Stimulated activated CD4-positive, alpha-beta T cell treated with anti-CD3 and anti-CD28 coated beads, TNF-alpha, amount 100 ng/mL, for 48 hours (primary cell): ENCODE data around the gene FAM219A.
"Not testable (repeated sequence)": the region's sequence is repeated elsewhere in the genome, so short reads cannot be mapped to it uniquely, and the experiment has no call there.

Experiments
- DNase-seq, 3 donors: peaks; one replicate each; pipeline ENCODE4 v3.0.0-alpha.2; 2020; ENCODE audit warnings: low read depth in 3 of 3

Gene FAM219A

DNA sequence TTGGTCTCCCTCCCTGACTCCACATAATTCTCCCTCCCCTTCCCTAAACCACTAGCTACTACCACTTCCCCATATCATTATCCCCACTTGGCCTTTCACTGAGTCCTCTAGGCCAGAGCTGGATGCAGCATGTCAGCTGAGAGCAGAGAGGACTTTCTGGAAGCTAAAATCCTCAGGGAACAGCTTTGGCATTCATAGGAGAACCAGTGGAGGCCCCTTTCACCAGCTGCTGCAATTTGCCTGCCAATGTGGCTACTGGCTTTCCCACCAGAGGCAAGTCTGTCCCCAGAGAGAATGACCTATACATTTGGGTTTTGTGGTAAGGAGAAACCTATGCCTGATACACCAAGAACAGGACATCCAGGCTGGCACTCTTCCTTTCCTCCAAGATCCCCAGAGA is 14.4 kb downstream of the FAM219A start:
- no peak for DNase-seq

DNA sequence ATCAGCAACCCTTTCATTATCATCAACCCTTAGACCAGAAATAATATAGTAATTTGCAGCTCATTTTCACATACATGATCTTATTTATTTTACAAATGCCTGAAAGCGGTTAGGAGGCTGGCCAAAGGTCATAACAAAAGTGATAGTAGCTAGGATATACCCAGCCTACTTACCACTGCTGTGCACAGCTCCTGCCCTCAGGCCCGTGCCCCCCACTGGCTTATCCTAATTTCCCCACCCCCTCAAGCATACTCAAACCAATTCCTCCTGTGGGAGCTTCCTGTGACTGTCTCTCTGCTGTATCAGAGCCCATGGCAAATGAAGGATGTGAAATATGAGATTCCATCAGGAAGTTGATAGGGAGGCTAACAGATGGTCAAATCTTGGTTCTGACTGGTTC is 14.8 kb downstream of the FAM219A start:
- DNase-seq, result no peak

DNA sequence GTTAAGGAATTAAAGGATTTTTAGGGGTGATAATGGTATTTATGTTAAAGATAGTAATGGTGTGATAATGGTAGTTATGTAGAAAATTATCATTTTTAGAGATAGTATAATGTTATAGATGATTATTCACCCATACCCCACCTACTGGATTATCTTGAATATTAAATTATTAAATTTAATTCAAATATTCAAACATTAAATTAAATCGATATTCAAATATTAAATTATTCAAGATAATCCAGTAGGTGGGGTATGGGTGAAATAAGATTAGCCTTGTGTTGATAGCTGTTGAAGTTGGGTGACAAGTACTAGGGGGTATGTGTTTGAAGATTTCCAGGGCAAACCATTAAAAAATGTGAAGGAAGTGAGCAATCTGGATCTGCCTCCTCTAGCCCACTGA is 15.6 kb downstream of the FAM219A start:
- DNase-seq, result no peak

GRCh38 chr9:34440017-34440416 is 18.4 kb downstream of the FAM219A start:
- DNase-seq, result no peak

DNA sequence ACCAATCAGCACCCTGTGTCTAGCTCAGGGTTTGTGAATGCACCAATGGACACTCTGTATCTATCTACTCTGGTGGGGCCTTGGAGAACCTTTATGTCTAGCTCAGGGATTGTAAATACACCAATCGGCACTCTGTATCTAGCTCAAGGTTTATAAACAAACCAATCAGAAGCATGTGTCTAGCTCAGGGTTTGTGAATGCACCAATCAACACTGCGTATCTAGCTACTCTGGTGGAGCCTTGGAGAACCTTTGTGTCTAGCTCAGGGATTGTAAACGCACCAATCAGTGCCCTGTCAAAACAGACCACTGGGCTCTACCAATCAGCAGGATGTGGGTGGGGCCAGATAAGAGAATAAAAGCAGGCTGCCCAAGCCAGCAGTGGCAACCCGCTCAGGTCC is 19.9 kb downstream of the FAM219A start:
- DNase-seq, result not testable (repeated sequence)

DNA sequence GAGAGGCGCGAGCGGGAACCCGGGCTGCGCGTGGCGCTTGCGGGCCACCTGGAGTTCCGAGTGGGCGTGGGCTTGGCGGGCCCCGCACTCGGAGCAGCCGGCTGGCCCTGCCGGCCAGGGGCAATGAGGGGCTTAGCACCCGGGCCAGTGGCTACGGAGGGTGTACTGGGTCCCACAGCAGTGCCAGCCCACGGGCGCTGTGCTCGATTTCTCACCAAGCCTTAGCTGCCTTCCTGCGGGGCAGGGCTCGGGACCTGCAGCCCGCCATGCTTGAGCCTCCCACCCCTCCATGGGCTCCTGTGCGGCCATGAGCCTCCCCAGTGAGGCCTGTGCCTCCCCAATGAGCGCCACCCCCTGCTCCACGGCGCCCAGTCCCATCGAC is 20.5 kb downstream of the FAM219A start:
- DNase-seq, result not testable (repeated sequence)

- DNase-seq, result peak; percentile 33 to 39 (median 34)
Measured at GRCh38 chr9:34437006-34437925, 21.1 kb downstream of the FAM219A start.

- DNase-seq, result no peak
Measured at GRCh38 chr9:34431667-34432066, 26.7 kb downstream of the FAM219A start.

- no peak for DNase-seq
Measured at GRCh38 chr9:34430843-34431437, 27.4 kb downstream of the FAM219A start.

- DNase-seq, result no peak
Measured at GRCh38 chr9:34428325-34428958, 29.9 kb downstream of the FAM219A start.

DNA sequence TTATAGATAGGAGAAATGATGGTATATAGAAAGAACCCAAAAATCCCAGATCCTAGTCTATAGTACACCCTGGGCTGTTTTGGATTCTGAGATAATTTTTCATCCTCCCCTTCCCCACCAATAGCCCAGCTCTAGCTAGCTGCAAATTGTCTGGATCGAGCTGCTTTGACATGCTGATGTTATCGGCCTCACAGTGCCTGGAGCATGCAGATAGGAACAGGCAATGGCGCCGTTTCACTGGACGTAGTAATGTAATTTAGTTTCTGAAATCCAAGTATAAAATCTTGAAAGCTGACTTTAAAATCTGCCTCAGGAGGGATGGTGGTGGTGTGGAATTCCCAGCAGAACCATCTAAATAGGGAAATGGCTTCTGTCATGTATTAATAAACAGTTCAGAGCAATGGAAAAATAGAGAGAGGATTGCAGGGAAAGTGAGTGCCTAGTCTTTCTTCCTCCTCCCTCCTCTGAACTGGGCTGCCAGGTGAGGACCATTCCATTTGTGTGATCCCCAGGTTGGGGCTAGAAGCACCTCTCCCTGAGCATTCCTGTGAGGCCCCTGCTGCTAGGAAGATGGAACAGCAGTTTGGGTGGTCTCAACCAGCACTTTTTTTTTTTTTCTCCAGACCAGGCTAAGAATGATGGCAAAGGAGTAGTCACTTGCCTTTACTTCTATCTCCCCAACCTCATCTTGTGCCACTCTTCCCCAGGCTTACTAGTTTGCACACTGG is 31.9 kb downstream of the FAM219A start:
- no peak for DNase-seq

GRCh38 chr9:34419716-34420504 is 38.5 kb downstream of the FAM219A start:
- no peak for DNase-seq

- no peak for DNase-seq
Measured at GRCh38 chr9:34417734-34418133, 40.6 kb downstream of the FAM219A start.

DNA sequence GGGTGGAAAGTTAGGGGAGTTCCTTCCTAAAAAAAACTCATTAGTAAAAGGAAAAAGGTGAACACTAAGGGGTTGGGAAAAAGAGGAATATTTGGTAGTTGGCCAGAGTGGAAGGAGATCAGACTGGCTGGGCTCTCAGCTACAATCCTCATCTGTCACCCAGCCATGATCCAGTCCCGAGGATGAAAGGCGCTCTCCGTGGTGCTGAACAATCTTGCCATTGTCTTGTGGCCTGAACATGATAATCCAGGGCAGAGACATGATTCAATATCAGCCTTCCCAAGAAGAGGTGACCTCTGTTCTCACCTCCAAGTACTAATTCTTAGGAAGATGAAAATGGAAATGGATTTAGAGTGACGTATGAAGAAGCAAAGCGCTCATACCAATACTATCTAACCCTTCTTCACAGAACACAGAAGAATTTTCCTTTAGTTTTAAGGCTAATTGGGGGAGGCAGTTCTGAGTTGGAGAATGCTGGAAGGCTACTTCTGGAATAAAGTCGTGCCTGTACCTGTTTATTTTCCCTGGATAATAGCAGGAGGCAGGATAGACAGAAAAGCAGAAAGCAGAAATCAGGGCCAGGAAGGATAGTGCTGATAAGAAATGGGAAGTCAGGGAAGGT is 45.0 kb downstream of the FAM219A start:
- DNase-seq, result peak in 1 of 3 donors; percentile 36

DNA sequence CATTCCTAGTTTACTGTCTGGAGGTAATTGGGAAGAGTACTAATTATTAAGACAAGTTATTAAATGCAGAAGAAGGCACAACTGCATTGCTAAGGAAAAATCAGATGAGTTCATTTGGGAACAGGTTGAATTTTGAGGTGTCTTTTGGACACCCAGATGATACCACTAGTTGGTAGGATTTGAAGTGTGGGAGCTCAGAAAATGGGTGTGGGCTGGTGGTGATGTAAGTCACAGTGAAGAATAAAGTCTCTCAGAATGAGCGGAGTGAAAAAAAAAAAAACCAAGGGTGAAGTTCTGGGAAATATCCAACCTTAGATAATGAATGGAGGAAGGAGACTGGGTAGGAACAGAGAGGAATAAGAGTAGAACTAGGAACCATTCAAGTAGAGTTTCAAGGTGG is 46.0 kb downstream of the FAM219A start:
- DNase-seq, result no peak

DNA sequence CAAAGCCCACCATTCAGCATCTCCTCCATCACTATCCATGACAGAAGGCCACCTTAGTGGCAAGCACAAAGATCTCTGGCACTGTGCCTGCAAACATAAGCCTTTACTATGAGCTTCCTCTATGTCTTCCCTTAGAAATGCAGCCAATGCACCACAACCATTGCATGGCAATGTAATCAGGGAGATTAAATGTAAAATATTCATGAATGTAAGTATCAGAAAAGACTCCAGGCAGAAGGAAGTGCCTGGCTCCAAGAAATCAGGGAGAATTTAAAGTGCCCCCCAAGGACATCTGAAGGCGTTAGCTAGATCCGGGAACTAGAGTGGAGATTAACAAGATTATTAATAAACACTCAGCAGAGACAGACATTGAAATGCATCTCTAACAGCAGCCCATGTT is 49.2 kb downstream of the FAM219A start:
- no peak for DNase-seq

DNA sequence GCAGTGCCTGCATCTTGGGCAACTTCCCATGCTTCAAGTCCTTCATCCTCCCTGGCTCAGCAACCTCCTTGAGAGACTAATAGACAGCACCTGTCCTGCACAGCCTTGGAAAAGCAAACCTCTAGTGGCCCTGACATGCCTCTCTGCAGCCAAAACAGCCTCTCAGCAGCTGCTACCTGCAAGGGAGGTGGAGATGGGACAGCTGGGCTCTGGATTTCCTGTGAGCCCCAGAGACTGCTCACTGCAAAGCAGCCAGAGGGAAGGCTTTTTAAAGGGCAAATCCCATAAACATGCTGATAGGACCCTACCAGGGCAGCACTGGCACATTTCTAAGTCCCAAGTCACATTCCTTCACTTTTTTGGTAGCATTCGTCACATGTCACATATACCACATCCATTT is 50.2 kb downstream of the FAM219A start:
- DNase-seq, result no peak

GRCh38 chr9:34406219-34406618 is 52.2 kb downstream of the FAM219A start:
- DNase-seq, result no peak

DNA sequence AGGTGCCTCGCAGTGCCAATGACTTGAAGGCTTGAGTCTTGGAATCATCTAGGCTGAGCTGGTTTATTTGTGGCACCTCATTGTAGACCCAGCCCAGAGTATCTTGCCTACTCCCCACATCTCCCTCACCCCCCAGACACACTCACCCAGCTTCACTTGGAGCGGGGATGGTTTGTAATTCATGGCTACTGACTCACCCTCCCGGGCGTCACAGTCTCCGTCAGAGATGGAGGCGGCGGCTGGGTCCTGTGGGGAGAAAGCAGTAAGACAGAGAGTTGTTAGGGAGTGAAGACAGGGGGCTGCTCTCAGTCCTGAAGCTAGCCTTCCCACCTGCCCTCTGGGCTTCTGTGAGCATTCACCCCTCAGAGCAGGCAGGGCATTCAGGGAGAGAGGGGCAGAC is 52.7 kb downstream of the FAM219A start:
- DNase-seq, result no peak

DNA sequence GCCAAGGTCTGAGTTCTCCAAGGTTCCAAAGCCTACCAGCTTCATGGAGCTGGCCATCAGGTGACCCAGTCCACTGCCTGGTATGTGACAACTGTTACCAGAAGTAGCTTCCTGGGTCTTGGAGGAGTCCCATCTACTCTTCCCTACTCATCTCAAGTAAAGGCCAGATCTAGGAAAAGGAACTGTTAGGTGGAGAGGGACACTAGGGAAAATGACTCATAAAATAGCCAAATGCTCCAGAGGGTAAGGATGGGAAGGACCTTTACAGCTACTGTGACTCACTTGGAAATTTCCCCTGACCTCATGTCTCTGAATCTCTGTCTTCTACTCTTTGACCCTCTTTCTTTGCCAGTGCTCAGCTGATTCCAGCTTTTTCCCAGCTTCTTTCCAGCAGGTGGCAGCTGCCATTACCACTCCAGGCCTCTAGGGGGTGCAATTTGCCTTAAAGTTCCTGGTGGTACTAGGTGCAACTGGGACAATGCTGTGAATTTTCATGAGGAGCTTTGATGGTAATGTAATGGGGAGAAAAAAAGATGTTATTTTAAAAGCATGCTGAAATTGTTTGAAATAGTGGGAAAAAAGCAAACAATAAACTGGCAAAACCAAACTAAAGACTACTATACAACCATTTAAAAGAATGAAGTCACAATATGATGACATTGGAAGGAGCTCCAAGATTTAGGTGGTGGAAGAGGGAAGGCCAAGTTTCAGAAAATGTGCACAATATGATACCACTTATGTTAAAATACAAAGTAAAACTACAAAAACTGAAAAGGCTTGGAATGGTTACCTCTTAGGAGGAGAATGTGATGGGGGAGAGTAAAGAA is 54.6 kb downstream of the FAM219A start:
- DNase-seq, result peak; percentile 24 to 48 (median 33)
